Adipose tissue (tissue), 3 donors: ENCODE measurements around the gene BRD2. TPM values are rescaled to one million over a fixed set of nuclear protein-coding genes. Genes with fewer than 3 reads are reported as not detected.
A peak's percentile ranks its signal among the peaks of the same experiment; 100 is the strongest.
"Not testable (repeated sequence)": the region's sequence is repeated elsewhere in the genome, so short reads cannot be mapped to it uniquely, and the experiment has no call there.

Source experiments
- H3K27ac ChIP-seq: one replicate; pipeline ENCODE4 v1.5.1; 2013; ENCODE audit warnings: low read depth, low read length
- WGBS, 3 donors: extraction: QIAGEN DNeasy Blood & Tissue Kit; methylation state at CpG; one replicate each; pipeline ENCODE4 v1.1.7; 2013; 5-methylcytosine and 5-hydroxymethylcytosine counted together
- polyA plus RNA-seq, 3 donors: library from polyadenylated mRNA; stranded (reverse); fragments of 200-250 nt; gene quantifications; one replicate each; pipeline ENCODE4 v1.2.3, GENCODE V29; 2013
- donor health status: healthy with polysubstance abuse.
- donor health status: Bipolar disorder and iron deficiency.
- donor health status: healthy.

The BRD2 gene
- 100 to 1,000 TPM in 2 of 3 donors, 10 to 100 TPM in 1; 83.9 to 118 (median 116) TPM for polyA plus RNA-seq

GRCh38 chr6:32968093-32968866, at the start of gene BRD2:
Gene BRD2 (plus strand): TSS chr6:32968594. CDS start chr6:32972899, 4,305 bp downstream.
- 0% methylated on average over 52 to 62 of the region's 62 CpGs for WGBS, 3 donors
- peak within 1 kb of the TSS; percentile 100 for H3K27ac ChIP-seq

GRCh38 chr6:32920715-32921114, 47.7 kb upstream of the BRD2 start:
- WGBS, 3 donors = 13 to 48% (median 38%) methylated on average over 2 of the region's 2 CpGs
- no peak overlapping the region for H3K27ac ChIP-seq

GRCh38 chr6:32922083-32922482, 46.3 kb upstream of the BRD2 start:
- 91 to 97% (median 94%) methylated on average over 2 of the region's 2 CpGs for WGBS, 3 donors

GRCh38 chr6:32931211-32931610, 37.2 kb upstream of the BRD2 start:
- no peak overlapping the region for H3K27ac ChIP-seq
- 0% methylated on average over 1 of the region's 1 CpG for whole genome bisulfite sequencing, 3 donors

More at GRCh38 chr6:32922083-32922482, 46.3 kb upstream of the BRD2 start:
- H3K27ac ChIP-seq = no peak overlapping the region

GRCh38 chr6:32932132-32932868, 36.1 kb upstream of the BRD2 start:
- WGBS, 3 donors = 67 to 87% (median 82%) methylated on average over 7 of the region's 7 CpGs
- H3K27ac ChIP-seq = no peak overlapping the region

- H3K27ac ChIP-seq = no peak overlapping the region
- WGBS, 3 donors = 1 to 4% (median 3%) methylated on average over 3 of the region's 3 CpGs
Observed at GRCh38 chr6:32933661-32934085, 34.7 kb upstream of the BRD2 start.

- H3K27ac ChIP-seq = no peak overlapping the region
- WGBS, 3 donors = 78 to 80% (median 80%) methylated on average over 4 of the region's 4 CpGs
Observed at GRCh38 chr6:32935551-32936238, 32.7 kb upstream of the BRD2 start.

- no peak overlapping the region for H3K27ac ChIP-seq
Observed at GRCh38 chr6:32936239-32937152, 31.9 kb upstream of the BRD2 start.

GRCh38 chr6:32937230-32937633, 31.2 kb upstream of the BRD2 start:
- H3K27ac ChIP-seq = no peak overlapping the region
- 61 to 69% (median 65%) methylated on average over 8 of the region's 8 CpGs for WGBS, 3 donors

More at GRCh38 chr6:32936239-32937152, 31.9 kb upstream of the BRD2 start:
- WGBS, 3 donors = 61 to 64% (median 64%) methylated on average over 12 of the region's 12 CpGs

- no peak overlapping the region for H3K27ac ChIP-seq
- 85 to 93% (median 86%) methylated on average over 7 of the region's 7 CpGs for WGBS, 3 donors
Observed at GRCh38 chr6:32938494-32938893, 29.9 kb upstream of the BRD2 start.

GRCh38 chr6:32940656-32941213, 27.7 kb upstream of the BRD2 start, which contains the start of gene HLA-DMB:
Gene HLA-DMB (minus strand): TSS chr6:32941028. CDS start chr6:32940807, 221 bp downstream.
- H3K27ac ChIP-seq = no peak within 1 kb of the TSS
- WGBS, 3 donors = 7 to 13% (median 9%) methylated on average over 9 of the region's 9 CpGs

- WGBS, 3 donors = 43 to 66% (median 46%) methylated on average over 7 of the region's 7 CpGs
Observed at GRCh38 chr6:32941214-32941768, 27.1 kb upstream of the BRD2 start.

GRCh38 chr6:32942555-32943123, 25.8 kb upstream of the BRD2 start:
- WGBS, 3 donors = 83 to 88% (median 88%) methylated on average over 9 of the region's 9 CpGs
- H3K27ac ChIP-seq = not testable (repeated sequence)

More at GRCh38 chr6:32941214-32941768, 27.1 kb upstream of the BRD2 start:
- no peak overlapping the region for H3K27ac ChIP-seq

GRCh38 chr6:32943864-32944649, 24.3 kb upstream of the BRD2 start:
- WGBS, 3 donors = 55 to 75% (median 55%) methylated on average over 4 of the region's 4 CpGs
- H3K27ac ChIP-seq = no peak overlapping the region

GRCh38 chr6:32945108-32945760, 23.2 kb upstream of the BRD2 start:
- WGBS, 3 donors = 59 to 81% (median 61%) methylated on average over 9 of the region's 9 CpGs
- no peak overlapping the region for H3K27ac ChIP-seq

GRCh38 chr6:32945953-32946352, 22.4 kb upstream of the BRD2 start:
- H3K27ac ChIP-seq = no peak overlapping the region
